Keratinocyte (primary cell): ENCODE data around the gene ERI2. TPM values are rescaled to one million over a fixed set of nuclear protein-coding genes. Genes with fewer than 3 reads are reported as not detected.

Experiments
- DNase-seq: peaks from one replicate; pipeline ENCODE4 v3.0.0-alpha.2; 2011; ENCODE audit warnings: low read depth, missing footprints, low spot score
- FAIRE-seq: peaks from 2 replicates; lab custom pipeline; 2011; peaks lifted over from hg19 to GRCh38; lab: Jason Lieb, UNC
- H2AFZ ChIP-seq: 2 replicates; pipeline ENCODE4 v1.6.0; 2012; ENCODE audit warnings: low read length, control low read depth, inconsistent platforms; ENCODE audit not compliant: control insufficient read depth
- H3K27ac ChIP-seq: 2 replicates; pipeline ENCODE4 v1.5.1; 2011; ENCODE audit warnings: low read length; ENCODE audit not compliant: control insufficient read depth, insufficient read depth
- H3K27me3 ChIP-seq: 3 replicates; pipeline ENCODE4 v1.6.0; 2011; ENCODE audit warnings: low read length; ENCODE audit not compliant: control insufficient read depth, insufficient read depth; ENCODE audit errors: extremely low read depth
- H3K36me3 ChIP-seq, 2 experiments: 2 replicates in 1 of 2; 3 replicates in 1 of 2; pipeline ENCODE4 v1.5.1; 2011; ENCODE audit warnings: low read length in 2 of 2, mild to moderate bottlenecking in 1 of 2; ENCODE audit not compliant: control insufficient read depth in 2 of 2, insufficient read depth in 2 of 2; ENCODE audit errors: extremely low read depth in 1 of 2
- H3K4me1 ChIP-seq: 3 replicates; pipeline ENCODE4 v1.5.1; 2011; ENCODE audit warnings: low read length; ENCODE audit not compliant: control insufficient read depth, insufficient read depth; ENCODE audit errors: extremely low read depth
- H3K4me2 ChIP-seq: 3 replicates; pipeline ENCODE4 v1.6.0; 2011; ENCODE audit warnings: low read depth, low read length; ENCODE audit not compliant: control insufficient read depth, insufficient read depth; ENCODE audit errors: extremely low read depth
- H3K4me3 ChIP-seq, 3 experiments: fragments of 200-600 bp in 1 of 3; sonication (generic) in 1 of 3; 2 replicates in 2 of 3; 3 replicates in 1 of 3; pipeline ENCODE4 v1.5.1; 2011 to 2016; ENCODE audit warnings: low read length in 3 of 3, mild to moderate bottlenecking in 3 of 3, control low read depth in 2 of 3, inconsistent platforms in 1 of 3, low read depth in 1 of 3, mixed read lengths in 1 of 3, mixed run types in 1 of 3, moderate library complexity in 1 of 3; ENCODE audit not compliant: control insufficient read depth in 2 of 3, insufficient read depth in 2 of 3; ENCODE audit errors: extremely low read depth in 1 of 3
- H3K79me2 ChIP-seq: 2 replicates; pipeline ENCODE4 v1.6.0; 2012; ENCODE audit warnings: low read length; ENCODE audit not compliant: control insufficient read depth, insufficient read depth
- H3K9ac ChIP-seq: 3 replicates; pipeline ENCODE4 v1.6.0; 2011; ENCODE audit warnings: low read length; ENCODE audit not compliant: control insufficient read depth, insufficient read depth; ENCODE audit errors: extremely low read depth
- H3K9me1 ChIP-seq: 3 replicates; pipeline ENCODE4 v1.6.0; 2011; ENCODE audit warnings: low read length; ENCODE audit not compliant: control insufficient read depth, insufficient read depth; ENCODE audit errors: extremely low read depth
- H3K9me3 ChIP-seq: 2 replicates; pipeline ENCODE4 v1.5.1; 2012; ENCODE audit warnings: low read depth, low read length; ENCODE audit not compliant: control insufficient read depth
- H4K20me1 ChIP-seq: 3 replicates; pipeline ENCODE4 v1.6.0; 2011; ENCODE audit warnings: low read length; ENCODE audit not compliant: control insufficient read depth, insufficient read depth; ENCODE audit errors: extremely low read depth
- CTCF ChIP-seq, 3 experiments: IDR thresholded peaks in 1 of 3; conservative IDR thresholded peaks in 1 of 3; optimal IDR thresholded peaks in 1 of 3; 2 replicates in 2 of 3; 3 replicates in 1 of 3; pipeline versions ENCODE3 to v1.5.1; 2011; ENCODE audit warnings: low read length in 3 of 3, mild to moderate bottlenecking in 3 of 3, moderate library complexity in 2 of 3, control low read depth in 1 of 3, inconsistent platforms in 1 of 3; ENCODE audit not compliant: insufficient read depth in 2 of 3; ENCODE audit errors: extremely low read depth in 1 of 3
- EZH2 ChIP-seq: IDR thresholded peaks from one replicate; pipeline ENCODE4 v1.6.1; 2012; ENCODE audit warnings: inconsistent platforms, mild to moderate bottlenecking, low read length, moderate library complexity
- dilution Hi-C: fragments of 300-500 bp; cut with MboI; formaldehyde crosslinking; loops from one replicate; pipeline ENCODE4 v1.7.0; 2020; ENCODE audit warnings: low sequenced_read_pairs; ENCODE audit not compliant: extremely low pct_ligation_motif_present
- polyA plus RNA-seq, 5 experiments: library from polyadenylated mRNA; depleted of rRNA in 3 of 5; stranded (reverse) in 3 of 5; stranded (forward) in 1 of 5; unstranded in 1 of 5; fragments of >200 nt; gene quantifications; 1 replicate in 1 of 5; 2 replicates in 3 of 5; 3 replicates in 1 of 5; pipeline versions ENCODE4 v1.2.1 to v1.2.3, GENCODE V29; 2011 to 2012; ENCODE audit warnings: missing spikeins in 2 of 5, low read depth in 1 of 5, low replicate concordance in 1 of 5

The ERI2 gene
- polyA plus RNA-seq, 1 donor (not counting 4 experiments of a cell fraction or from before 2014, with no cell fraction given) = 19.5 TPM

DNA sequence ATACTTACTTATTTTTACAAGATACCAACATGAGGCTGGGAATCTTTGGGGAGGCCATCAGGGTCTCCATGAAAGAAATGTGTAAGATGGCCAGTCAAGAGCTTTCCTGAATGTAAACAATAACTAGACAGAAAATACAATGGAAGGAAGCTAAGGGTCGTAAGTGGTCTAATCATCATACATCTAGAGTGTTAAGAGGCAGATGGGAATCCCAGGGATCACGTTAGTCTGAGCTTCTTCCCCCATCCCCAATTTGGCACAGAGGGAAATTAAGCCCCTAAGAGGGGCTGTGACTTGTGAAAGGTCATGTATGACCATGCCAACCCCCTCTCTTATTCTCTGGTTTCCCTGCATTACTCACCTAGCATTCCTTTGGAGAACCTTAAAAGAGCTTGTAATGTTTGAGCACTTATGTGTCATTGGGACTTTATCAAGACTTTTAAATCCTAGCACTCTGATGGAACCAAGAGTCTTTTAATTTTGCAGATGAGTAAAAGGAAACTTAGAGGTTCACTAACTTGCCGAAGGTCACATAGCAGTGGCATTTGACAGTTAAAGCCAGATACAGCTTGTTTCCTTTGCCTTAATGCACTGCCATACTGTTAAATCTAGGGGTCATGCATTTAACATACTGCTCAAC, 47.8 kb upstream of the ERI2 start:
- H3K4me3 ChIP-seq = no peak overlapping the region
- DNase-seq (no peak), FAIRE-seq (peak; percentile 41)
- peaks cover 7 to 9% of the 10 kb centered on the region in 2 experiments for H3K36me3 ChIP-seq
- H3K9me1 ChIP-seq = no peaks in the 10 kb centered on the region
- H3K27me3 ChIP-seq = no peaks in the 10 kb centered on the region
- no peak overlapping the region for H3K27ac ChIP-seq
- no peak overlapping the region for H3K4me2 ChIP-seq
- no peaks in the 10 kb centered on the region for H3K79me2 ChIP-seq
- dilution Hi-C loops = no loop called here
- H3K4me1 ChIP-seq = peaks cover 33% of the 10 kb centered on the region
- no peak overlapping the region for H2AFZ ChIP-seq
- no peaks in the 10 kb centered on the region for H3K9me3 ChIP-seq
- TF ChIP-seq CTCF (optimal IDR thresholded peaks at IDR 0.05 in 1 of 3, IDR thresholded peaks at IDR 0.05 in 1 of 3, conservative IDR thresholded peaks at IDR 0.05 in 1 of 3; ENCODE audit: extremely low read depth in 1 of 3, insufficient read depth in 2 of 3, low read length in 3 of 3) (no peak), EZH2 (no peak)
- H3K9ac ChIP-seq = no peak overlapping the region
- no peaks in the 10 kb centered on the region for H4K20me1 ChIP-seq

GRCh38 chr16:20853143-20853542, 46.9 kb upstream of the ERI2 start:
- no peaks in the 10 kb centered on the region for H3K27me3 ChIP-seq
- no peaks in the 10 kb centered on the region for H4K20me1 ChIP-seq
- H3K27ac ChIP-seq = no peak overlapping the region
- H3K9me1 ChIP-seq = no peaks in the 10 kb centered on the region
- no peak for DNase-seq
- no peak for FAIRE-seq
- peaks cover 33% of the 10 kb centered on the region for H3K4me1 ChIP-seq
- no peaks in the 10 kb centered on the region for H3K79me2 ChIP-seq
- TF ChIP-seq EZH2 (no peak), CTCF (optimal IDR thresholded peaks at IDR 0.05 in 1 of 3, IDR thresholded peaks at IDR 0.05 in 1 of 3, conservative IDR thresholded peaks at IDR 0.05 in 1 of 3; ENCODE audit: extremely low read depth in 1 of 3, insufficient read depth in 2 of 3, low read length in 3 of 3) (no peak)
- H3K4me3 ChIP-seq = no peak overlapping the region
- H3K36me3 ChIP-seq = peaks cover 7 to 9% of the 10 kb centered on the region in 2 experiments
- H3K9me3 ChIP-seq = no peaks in the 10 kb centered on the region
- dilution Hi-C loops = no loop called here
- H3K4me2 ChIP-seq = no peak overlapping the region
- no peak overlapping the region for H2AFZ ChIP-seq
- H3K9ac ChIP-seq = no peak overlapping the region
